NK-92 (cell line): ENCODE measurements around the gene YJU2.
"Not testable (repeated sequence)": the region's sequence is repeated elsewhere in the genome, so short reads cannot be mapped to it uniquely, and the experiment has no call there.

Experiments used
- DNase-seq: peaks from one replicate; lab custom pipeline; 2025; ENCODE audit not compliant: unreplicated experiment; lab: John Stamatoyannopoulos, UW

YJU2 gene

GRCh38 chr19:4227771-4228170 is 19.1 kb upstream of the YJU2 start:
- no peak for DNase-seq

DNA sequence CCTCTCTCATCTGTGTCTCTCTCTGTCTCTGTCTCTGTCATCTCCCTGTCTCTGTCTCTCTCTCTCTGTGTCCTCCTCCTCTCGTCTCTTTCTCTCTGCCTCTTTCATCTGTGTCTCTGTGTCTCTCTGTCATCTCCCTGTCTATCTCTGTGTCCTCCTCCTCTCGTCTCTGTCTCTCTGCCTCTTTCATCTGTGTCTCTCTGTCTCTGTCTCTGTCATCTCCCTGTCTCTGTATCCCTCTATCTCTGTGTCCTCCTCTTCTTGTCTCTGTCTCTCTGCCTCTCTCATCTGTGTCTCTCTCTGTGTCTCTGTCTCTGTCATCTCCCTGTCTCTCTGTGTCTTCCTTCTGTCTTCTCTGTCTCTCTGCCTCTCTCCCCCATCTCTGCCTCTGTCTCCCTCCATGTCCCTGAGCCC is 18.1 kb upstream of the YJU2 start:
- DNase-seq = no peak

- no peak for DNase-seq
Measured at GRCh38 chr19:4229179-4229931, 17.5 kb upstream of the YJU2 start, which contains the start of gene EBI3. Gene EBI3, plus strand, starts transcription at chr19:4229523. Its CDS starts 28 bp downstream, at chr19:4229551.

- not testable (repeated sequence) for DNase-seq
Measured at GRCh38 chr19:4230237-4230636, 16.6 kb upstream of the YJU2 start.

GRCh38 chr19:4231521-4231920 is 15.4 kb upstream of the YJU2 start:
- not testable (repeated sequence) for DNase-seq

DNA sequence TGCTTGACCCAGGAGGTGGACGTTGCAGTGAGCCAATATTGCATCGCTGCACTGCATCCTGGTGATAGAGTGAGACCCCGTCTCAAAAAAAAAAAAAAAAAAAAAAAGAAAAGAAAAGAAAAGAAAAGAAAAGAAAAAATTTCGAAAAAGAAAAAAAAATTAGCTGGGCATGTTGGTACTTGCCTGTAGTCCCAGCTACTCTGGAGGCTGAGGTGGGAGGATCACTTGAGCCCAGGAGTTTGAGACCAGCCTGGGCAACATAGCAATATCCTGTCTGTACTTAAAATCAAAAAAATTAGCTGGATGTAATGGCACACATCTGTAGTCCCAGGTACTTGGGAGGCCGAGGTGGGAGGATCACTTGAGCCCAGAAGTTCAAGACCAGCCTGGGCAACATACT is 14.7 kb upstream of the YJU2 start:
- DNase-seq = not testable (repeated sequence)

DNA sequence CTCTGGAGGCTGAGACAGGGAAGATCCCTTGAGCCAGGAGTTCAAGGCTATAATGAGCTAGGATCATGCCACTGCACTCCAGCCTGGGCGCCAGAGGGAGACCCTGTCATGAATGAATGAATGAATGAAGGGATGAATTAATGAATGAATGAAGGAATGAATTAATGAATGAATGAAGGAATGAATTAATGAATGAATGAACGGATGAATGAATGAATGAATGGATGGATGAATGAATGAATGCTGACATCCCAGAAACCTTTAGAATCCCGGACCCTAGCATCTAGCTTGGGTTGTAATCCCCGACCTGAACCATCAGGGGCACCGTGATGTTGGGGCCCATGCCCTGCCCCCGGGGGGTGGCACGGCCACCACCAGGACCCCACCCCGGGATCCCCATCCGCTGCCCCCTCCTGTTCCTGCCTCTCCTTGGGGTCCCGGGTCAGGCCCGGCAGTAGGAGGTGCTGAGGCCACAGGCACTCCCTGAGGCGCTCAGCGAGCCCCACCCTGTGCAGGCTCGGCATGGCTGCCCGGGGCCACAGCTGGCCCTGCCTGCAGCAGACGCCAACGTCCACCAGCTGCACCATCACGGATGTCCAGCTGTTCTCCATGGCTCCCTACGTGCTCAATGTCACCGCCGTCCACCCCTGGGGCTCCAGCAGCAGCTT is 14.1 kb upstream of the YJU2 start:
- no peak for DNase-seq

DNA sequence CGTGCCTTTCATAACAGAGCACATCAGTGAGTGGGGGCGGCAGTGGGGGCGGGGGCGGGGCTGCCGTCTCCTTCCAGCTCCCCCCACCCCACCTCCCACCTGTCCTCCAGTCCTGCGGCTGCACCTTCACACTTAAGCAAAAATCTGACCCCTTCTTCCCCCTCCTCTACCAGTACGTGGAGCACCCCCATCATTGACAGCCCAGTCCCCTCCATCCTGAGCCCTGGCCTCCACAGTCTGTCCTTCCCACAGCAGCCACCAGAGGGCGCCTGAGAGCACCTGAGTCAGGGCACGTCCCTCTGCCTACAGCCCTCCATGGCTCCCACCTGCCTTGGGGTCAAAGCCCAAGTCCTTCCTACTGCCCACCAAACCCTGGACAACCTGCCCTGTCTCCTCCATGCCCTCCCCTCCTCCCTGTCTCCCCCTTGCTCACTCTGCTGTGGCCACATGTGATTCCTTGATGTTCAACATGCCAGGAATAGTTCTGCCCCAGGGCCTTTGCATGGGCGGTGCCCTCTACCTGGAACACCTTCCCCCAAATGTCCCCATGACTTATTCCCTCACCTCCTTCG is 13.5 kb upstream of the YJU2 start:
- DNase-seq = no peak

- DNase-seq = no peak
Measured at GRCh38 chr19:4234142-4234861, 12.6 kb upstream of the YJU2 start.

- no peak for DNase-seq
Measured at GRCh38 chr19:4234862-4235201, 12.0 kb upstream of the YJU2 start.

DNA sequence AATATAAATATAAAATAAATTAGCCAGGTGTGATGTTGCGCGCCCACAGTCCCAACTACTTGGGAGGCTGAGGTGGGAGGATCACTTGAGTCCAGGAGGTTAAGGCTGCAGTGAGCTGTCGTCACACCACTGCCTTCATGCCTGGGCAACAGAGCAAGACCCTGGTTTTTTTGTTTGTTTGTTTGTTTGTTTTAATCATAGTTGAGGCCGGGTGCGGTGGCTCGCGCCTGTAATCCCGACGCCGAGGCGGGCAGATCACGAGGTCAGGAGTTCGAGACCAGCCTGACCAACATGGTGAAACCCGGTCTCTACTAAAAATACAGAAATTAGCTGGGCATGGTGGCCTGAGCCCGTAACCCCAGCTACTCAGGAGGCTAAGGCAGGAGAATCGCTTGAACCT is 9.4 kb upstream of the YJU2 start:
- DNase-seq = not testable (repeated sequence)

- DNase-seq = no peak
Measured at GRCh38 chr19:4238831-4239230, 8.0 kb upstream of the YJU2 start.

- no peak for DNase-seq
Measured at GRCh38 chr19:4241824-4242430, 5.0 kb upstream of the YJU2 start.

DNA sequence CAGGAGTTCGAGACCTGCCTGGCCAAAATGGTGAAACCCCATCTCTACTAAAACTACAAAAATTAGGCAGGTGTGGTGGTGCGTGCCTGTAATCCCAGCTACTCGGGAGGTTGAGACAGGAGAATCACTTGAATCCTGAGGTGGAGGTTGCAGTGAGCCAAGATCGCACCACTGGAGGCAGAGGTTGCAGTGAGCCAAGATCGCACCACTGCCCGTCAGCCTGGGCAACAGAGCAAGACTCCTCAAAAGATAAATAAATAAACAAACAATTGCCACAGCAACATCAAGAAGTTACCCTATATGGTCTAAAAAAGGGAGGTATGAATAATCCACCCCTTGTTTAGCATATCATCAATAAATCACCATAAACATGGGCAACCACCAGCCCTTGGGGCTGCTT is 942 bp upstream of the YJU2 start:
- DNase-seq = not testable (repeated sequence)

- DNase-seq = no peak
Measured at GRCh38 chr19:4256563-4256962, 9.7 kb downstream of the YJU2 start.

GRCh38 chr19:4257025-4257424 is 10.1 kb downstream of the YJU2 start:
- DNase-seq = no peak

- no peak for DNase-seq
Measured at GRCh38 chr19:4258181-4258580, 11.3 kb downstream of the YJU2 start.

DNA sequence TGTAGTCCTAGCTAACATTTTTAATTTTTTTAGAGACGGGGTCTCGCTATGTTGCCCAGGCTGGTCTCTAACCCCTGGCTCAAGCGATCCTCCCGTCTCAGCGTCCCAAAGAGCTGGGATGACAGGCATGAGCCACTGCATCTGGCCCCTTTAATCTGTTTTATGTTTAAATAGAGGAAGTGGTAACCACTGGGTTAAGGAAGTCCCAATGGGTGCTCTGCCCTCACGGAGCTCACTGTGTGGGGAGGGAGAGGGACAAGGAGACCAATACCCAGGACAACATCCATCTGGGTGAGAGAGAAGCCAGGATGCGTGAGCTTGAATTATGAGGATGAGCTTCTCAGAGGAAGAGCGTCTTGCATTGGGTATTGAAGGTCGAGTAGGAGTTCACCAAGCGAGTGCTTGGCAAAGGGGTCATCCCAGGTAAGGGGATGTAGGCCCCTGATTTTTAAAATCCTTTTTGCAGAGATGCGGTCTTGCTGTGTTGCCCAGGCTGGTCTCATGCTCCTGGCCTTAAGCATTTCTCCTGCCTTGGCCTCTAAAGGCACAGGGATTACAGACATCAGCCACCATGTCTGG is 13.8 kb downstream of the YJU2 start:
- no peak for DNase-seq

DNA sequence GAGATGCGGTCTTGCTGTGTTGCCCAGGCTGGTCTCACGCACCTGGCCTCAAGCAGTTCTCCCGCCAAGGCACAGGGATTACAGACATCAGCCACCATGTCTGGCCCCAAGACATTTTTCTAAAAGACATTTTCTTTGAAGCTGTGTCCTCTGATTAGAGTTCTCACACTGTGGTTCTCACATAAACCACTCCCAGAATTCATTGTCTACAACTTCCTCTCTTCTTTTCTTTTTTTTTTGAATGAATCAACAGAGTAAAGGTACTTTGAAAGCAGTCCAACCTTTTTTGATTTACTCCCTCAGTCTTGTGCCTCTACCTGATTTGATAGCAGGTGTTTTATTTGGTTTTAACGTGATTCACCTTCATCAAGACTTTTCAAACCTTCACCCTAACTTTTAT is 17.9 kb downstream of the YJU2 start:
- DNase-seq = no peak

- DNase-seq = no peak
Measured at GRCh38 chr19:4266253-4267000, 19.5 kb downstream of the YJU2 start.
